ENCODE data around the gene NUDT1. TPM values are rescaled to one million over a fixed set of nuclear protein-coding genes. Genes with fewer than 3 reads are reported as not detected.

NUDT1 gene
- 10 to 100 TPM; 11.7 to 26.1 (median 17.9) TPM for polyA plus RNA-seq

DNA sequence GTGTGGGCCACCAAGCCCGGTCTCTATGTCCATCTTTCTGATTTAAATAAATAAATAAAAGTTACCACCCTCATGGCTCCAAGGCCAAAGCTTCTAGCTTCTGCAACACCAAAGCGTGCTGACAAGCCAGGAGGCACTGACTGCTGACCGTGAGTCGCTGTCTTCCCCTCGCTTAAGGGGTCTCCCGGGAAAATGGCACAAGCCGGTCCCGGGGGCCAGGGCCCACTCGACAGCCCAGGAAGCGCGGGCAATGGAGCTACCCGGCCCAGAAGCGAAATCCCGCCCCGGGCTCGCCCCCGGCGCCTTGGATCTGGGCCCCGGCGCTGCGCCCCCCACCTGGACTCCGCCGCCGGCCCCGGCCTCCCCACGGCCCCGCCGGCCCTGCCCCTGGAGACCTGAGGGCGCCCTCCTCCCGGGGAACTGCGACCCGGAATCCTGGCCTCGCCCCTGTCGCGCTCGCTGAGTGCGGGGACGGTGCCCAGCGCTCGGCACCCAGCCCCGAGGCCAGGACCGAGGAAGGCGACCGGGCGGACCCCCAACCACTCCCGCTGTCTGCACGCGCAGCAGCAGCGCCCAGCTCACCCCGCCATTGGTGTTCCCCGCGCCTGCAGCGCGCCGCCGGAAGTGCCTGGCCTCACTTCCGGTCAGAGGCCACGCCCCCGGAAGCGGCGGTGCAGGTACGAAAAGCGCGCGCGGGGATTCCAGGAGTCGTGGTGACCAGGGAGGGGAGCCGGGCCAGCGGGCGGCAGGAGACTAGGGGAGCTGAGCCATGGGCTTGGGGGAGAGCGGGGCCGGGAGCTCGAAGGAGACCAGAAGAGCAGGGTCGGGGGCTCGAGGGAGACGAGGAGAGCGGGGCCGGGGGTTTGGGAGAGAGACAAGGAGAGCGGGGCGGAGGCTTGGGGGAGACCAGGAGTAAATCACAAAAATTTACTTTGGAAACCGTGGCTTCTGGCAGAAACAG, at the start of gene NUDT1, which contains the start of gene MRM2:
NUDT1 (plus strand) TSS at position 647 of the 961 bp plus-strand sequence. CDS start 2,349 bp downstream, outside the sequence.
MRM2 (minus strand) TSS at position 626 of the 961 bp plus-strand sequence; CDS start at position 590, 36 bp downstream.
- no peak within 1 kb of the TSS for H3K27ac ChIP-seq (ENCODE audit: low read depth, low read length)
- 0 to 1% (median 1%) methylated on average over 78 to 81 of the region's 81 CpGs for WGBS, 3 donors

DNA sequence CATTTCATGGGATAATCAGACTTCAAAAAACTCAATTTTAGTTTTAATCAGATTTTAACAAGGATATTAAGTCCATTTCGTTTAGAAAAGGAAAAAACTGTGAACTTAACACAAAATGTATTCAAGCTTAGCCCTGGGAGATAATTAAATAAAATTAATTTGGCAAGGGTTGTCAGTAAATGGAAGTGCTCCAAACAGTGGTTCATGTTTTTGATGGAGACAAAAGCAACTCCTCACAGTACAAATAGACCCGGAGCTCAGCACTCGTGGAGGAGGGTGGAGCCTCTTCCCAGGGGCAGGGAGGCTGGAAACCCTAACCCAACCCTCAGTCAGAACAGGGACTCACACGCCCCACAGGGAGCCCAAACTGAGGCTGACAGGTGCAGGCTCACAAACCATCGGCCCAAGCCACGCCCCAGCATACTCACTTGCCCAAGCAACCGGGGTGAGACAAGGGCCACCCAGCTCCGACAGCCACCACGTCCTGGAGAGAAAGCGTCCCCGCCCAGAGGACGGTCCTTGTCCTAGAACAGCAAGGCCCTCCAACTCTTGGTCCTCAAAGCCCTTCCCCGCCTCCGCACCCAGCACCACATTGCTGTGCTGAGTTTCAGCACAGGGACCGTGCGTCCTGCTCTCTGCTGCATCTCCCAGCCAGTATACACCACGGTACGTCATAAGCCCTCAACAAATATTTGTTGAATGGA, 49.0 kb upstream of the NUDT1 start:
- WGBS, 3 donors = 83 to 88% (median 87%) methylated on average over 18 of the region's 18 CpGs
- no peak overlapping the region for H3K27ac ChIP-seq (ENCODE audit: low read depth, low read length)

DNA sequence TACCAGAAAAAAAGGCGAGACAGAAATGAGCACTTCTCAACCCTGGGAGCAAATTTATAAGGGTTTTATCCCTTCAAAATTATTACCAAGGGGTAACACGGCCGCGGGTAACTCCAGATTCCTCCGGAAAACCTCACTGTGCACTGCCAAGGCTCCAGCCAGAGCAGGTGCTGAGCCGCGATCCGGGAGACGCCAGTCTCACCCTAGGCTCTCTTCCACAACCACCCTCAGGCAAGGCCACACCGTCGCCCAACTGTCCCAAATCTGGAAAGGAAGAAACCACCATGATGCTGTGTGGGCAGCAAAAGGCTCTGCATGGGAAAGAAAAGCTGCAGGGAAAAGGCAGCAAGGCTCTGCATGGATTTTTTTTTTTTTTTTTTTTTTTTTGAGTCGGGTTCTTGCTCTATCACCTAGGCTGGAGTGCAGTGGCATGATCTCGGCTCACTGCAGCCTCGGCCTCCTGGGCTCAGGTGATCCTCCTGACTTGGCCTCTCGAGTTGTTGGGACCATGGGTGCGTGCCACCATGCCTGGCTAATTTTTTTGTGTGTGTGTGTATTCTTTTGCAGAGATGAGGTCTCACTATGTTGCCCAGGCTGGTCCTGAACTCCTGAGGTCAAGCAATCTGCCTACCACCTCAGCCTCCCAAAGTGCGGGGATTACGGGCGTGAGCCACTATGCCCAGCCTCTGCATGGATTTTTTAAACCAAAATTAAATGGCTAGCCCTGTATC, 48.3 kb upstream of the NUDT1 start:
- no peak overlapping the region for H3K27ac ChIP-seq (ENCODE audit: low read depth, low read length)
- 94 to 97% (median 94%) methylated on average over 18 to 19 of the region's 19 CpGs for WGBS, 3 donors

DNA sequence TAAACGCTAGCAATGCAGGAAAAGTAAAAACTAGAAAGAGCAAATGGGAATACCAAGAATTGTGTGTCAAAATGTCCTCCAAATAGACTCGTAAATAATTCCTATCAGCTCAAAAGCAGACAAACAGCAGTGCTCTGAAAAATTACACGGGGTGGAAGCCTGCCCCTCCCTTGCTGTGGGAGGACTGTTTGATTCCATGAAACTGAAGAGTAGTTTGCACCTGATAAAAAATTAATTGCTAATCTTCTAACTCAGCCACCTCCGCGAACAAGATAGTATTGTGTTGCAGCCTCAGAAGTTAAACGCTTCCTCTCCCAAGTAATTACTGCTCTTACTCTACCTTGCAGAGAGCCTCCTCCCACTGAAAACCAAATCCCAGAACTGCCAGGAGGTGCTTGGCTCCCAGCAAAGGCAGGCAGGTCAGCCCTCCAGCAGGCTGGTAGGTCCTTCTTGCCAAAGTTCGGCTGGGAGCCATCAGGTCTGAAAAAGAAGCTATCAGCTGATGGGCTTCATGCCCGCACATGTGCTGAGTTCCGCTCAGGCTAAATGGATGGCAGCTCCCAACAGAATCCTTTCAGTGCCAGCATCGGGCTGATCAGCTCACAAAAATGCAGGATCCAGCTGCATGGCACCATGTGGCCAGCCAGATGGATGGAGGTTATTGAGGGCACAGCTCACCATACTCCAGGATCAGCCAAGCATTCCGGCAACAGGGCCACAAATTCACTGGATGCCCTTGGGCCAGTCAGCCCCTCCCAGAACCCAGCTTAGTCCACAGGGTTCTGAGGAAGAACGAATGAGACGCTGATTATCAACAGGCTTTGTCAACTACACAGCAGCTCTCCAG, 46.4 kb upstream of the NUDT1 start:
- no peak overlapping the region for H3K27ac ChIP-seq (ENCODE audit: low read depth, low read length)
- WGBS, 3 donors = 91 to 95% (median 94%) methylated on average over 13 of the region's 13 CpGs

DNA sequence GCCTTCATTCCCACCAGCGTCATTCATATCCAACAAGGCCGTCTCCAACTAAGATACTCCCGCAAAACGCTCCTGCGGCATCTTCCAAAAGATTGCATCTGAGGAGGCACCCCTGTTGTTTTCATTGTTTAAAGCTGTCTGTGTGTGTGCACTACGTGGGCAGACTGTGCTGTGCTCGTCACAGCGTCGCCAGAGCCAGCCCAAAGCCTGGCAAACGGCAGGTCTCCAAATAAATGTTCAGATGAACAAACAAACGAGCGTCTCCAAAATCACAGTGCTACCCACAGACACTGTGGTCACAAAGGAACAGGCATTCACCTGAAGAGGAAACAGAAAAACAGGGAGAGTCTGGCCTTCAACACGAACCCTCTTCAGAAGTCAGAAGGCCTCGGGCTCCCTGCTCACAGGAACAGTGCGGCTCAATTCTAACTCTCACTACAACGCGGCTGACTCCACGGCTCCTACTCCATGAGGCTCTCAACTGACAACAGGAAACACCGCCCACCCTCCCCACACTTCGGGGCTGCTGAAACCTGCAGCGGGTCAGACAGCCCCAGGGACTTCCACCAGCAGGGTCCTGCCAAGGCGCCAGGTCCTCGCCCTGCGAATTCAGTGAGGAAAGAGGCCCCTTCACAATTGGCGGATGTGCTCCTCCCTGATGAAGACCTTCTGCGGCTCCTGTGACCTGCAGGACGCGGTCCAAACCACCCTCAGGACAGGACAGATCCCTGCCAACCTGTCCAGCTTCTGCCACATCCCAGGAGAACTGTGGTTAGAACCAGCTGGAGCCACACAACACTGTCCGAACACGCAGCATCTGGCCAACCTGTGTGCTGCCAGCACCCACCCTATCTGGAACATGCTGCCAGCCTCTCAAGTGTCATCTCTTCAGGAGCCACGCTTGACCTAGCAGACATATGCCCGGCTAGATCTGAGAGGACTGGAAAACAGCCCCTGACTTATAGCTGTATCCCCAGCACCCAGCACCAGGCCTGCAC, 45.3 kb upstream of the NUDT1 start:
- H3K27ac ChIP-seq (ENCODE audit: low read depth, low read length) = no peak overlapping the region
- 85 to 90% (median 88%) methylated on average over 32 of the region's 32 CpGs for WGBS, 3 donors

DNA sequence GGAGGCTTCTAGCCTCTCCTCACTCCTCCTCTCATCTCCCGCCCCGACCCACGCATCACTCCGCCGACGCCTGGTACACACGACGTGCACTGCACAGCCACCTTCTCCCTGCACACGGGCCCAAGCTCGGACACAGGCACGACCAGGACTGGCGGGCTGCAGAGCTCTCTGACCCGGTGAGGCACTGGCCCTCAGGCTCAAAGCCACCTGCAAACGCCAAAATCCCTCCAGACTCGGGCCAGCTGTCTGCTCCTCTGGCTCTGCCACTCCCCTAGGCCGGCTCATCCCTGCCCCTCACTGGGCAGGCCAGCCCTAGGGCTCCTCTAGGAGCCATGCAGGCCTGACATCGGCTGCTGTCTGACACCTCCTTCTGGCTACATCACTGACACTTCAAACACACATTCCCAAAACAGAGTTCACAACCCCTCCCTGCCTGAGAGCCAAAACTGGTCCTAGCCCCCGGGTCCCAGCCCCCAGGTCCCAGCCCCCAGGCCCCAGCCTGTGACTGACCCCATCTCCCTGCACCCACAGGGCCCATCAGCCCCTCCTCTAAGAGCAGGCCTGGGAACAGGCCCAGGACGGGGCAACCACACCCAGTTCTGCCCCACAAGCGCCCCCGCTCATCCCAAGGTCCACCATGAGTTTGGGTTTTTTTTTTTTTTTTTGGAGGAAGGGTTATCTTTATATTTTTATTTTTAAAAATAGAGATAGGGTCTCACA, 44.4 kb upstream of the NUDT1 start:
- 85 to 91% (median 86%) methylated on average over 21 of the region's 21 CpGs for WGBS, 3 donors
- H3K27ac ChIP-seq (ENCODE audit: low read depth, low read length) = no peak overlapping the region

DNA sequence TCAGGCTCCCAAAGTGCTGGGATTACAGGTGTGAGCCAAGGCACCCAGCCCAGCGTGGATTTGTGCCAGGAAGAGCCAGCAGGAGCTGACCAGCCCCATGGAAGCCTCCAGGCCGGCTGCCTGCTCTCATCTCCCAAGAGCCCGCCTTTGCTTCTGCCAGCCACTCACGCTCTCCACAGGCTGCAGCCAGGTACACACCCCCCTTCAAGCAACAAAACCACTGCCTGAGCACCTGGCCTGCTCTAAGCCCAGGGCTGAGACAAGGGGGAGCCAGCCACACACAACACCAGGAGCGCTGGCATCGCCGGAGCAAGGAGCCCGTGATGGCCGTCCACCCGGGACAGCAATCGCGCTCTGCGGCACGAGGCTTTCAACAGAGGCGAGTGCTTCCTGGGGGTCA, 43.8 kb upstream of the NUDT1 start:
- H3K27ac ChIP-seq (ENCODE audit: low read depth, low read length) = no peak overlapping the region
- 92 to 93% (median 92%) methylated on average over 15 of the region's 15 CpGs for WGBS, 3 donors

DNA sequence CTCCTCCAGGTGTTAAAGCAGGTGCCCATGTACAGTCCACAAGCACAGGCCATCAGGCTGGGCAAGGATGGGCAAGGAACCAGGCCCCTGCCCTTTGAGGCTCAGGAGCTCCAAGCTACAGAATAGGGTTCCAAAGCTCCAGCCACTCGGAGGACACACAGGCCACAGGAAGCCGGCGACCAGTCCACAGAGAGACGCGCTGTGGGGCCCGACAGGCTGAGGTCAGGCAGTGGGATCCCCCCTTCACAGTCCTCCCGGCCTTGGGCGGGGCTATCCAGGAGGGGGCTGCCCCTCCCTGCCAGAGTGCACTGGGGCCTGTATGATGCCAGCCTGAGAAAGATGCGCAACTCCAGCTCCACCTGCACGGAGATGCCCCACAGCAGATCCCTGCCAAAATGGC, 43.3 kb upstream of the NUDT1 start:
- WGBS, 3 donors = 85 to 90% (median 90%) methylated on average over 10 of the region's 10 CpGs
- H3K27ac ChIP-seq (ENCODE audit: low read depth, low read length) = no peak overlapping the region

DNA sequence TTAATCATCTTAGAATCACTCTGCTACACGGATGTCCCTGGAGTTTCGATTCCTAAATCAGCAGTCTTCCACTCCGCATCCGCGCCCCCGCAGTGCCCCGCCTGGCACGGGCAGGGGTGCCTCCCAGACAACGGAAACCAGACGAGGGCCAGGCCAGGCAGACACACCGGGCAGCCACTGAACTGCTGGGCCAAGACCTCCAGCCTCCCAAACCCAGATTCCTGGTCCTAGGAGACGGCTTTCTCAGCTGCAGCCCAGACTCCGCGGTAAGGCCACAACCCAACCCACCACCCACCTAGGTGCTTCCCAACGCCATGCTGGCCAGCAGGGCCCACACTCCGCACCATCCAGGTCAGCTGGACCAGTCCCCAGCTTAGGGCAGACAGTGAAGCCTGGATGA, 42.5 kb upstream of the NUDT1 start:
- WGBS, 3 donors = 95 to 96% (median 96%) methylated on average over 16 of the region's 16 CpGs

DNA sequence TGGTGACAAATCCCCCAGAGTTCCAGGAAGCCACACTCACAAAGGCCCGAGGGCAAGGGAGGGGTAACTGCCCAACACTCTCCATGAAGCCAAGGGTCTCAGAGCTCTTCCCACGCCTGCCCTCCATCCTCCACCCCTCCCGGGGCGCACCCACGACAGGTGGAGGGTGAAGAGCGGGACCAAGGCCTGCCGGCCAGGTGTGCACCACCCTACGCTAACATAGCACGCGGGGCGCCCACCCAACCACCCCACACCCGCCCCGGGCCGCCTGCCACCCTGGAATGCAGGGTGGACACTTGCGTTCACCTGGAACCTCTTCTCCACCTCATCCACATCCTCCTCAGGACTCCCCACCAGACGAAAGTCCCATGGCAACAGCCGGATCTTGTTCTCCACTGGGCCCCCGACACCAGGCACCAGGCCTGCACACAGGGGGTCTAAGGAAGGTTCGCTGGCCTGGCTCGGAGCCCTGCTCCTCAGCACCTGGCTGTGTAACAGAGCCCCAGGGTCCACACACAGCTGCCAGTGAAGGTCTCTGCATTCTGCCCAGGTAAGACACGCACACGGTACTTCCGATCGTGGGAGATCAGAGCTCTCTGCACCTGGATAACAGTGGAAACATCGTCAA, 42.0 kb upstream of the NUDT1 start:
- H3K27ac ChIP-seq (ENCODE audit: low read depth, low read length) = no peak overlapping the region
- WGBS, 3 donors = 92 to 96% (median 94%) methylated on average over 25 of the region's 25 CpGs

More for the DNA sequence above, 42.5 kb upstream of the NUDT1 start:
- no peak overlapping the region for H3K27ac ChIP-seq (ENCODE audit: low read depth, low read length)

DNA sequence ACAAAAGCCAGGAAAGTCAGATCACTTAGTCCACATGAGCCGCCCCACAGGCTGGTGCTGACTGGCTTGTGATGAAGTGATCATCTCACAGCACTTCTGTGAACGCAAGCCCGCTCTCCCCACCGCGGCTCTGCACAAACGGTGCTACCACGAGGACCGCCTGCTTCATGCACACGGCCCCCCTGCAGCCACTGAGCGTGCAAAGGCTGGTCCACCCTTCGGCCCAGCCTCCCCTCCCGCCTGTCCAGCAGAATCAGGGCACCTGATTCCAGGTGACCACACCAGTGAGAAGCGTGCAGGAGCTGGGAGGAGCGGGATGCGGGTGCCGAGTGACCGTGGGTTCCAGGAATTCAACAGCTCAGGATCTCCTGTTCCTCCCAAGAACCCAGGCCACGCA, 41.4 kb upstream of the NUDT1 start:
- WGBS, 3 donors = 95 to 97% (median 96%) methylated on average over 18 of the region's 18 CpGs
- no peak overlapping the region for H3K27ac ChIP-seq (ENCODE audit: low read depth, low read length)

DNA sequence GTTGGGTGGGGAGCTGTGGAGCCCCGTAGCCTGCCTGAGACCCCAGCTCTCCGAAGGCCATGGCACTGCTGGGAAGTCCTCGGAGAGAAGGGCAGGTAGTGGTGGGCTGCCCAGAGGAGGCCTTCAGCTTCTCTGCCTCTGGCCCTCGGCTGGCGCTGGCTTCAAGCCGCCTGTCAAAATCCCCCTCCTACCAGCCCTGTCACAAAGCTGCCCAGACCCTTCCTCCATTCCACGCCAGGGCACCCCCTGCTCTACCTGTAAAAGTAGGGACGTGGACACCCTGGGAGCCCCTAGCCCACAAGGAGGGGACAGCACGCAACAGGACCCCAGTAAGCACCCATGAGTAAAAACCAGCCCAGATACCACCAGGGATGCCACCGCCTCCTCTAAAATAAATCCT, 40.9 kb upstream of the NUDT1 start:
- H3K27ac ChIP-seq (ENCODE audit: low read depth, low read length) = no peak overlapping the region
- 96 to 97% (median 96%) methylated on average over 10 of the region's 10 CpGs for WGBS, 3 donors

DNA sequence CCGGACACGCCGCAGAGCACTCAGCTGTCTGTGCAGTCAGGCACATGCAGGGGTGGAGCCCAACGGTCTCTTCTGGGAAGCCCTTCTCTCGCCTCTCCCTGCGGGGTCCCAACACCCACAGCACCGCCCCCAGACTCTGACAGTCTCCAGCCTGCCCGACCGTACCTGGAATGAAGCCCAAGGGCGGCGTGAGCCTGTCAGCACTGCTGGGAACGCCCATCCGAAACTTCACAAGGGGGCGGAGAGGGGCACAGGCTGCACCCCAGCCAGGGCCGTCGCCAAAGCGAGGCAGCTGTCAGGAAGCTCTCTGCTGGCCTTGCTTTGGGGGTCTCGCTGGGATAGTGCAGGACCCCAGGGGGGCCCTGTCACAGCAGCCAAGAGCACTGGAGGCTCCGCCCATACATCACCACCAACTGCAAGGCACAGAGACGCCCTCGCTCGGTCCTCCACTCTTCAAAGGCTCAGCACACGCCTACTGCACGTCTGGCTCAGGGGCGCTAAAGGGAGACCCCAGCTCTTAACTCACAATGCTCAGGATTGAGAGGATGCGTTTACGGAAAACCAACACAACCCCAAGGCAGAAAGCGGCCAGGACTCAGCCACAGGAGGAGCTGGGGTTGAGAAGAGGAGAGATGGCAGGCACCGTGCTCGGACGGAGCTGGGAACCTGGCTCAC, 40.2 kb upstream of the NUDT1 start:
- no peak overlapping the region for H3K27ac ChIP-seq (ENCODE audit: low read depth, low read length)
- WGBS, 3 donors = 75 to 84% (median 76%) methylated on average over 30 to 31 of the region's 31 CpGs

DNA sequence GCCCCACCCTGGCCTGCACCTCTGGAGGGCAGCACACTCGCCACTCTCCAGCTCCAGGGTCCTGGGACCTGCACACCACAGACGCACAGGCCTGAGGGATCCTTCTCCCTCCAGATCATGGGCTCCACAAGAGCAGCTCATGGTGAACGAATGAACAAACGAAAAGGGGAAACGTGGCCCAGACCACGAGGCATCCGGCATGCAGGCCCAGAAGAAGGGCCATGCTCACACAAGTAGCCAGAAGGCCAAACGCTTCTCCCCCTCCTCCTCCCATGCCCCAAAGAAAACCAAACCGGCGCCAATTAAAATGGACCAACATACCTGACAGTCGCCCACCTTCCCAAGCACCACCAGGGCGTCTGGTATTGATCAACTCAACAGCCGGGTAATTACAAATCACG, 39.7 kb upstream of the NUDT1 start:
- H3K27ac ChIP-seq (ENCODE audit: low read depth, low read length) = no peak overlapping the region
- 83 to 89% (median 87%) methylated on average over 14 of the region's 14 CpGs for WGBS, 3 donors
